KOPT-K1 (cell line): ENCODE data around the gene NCAM2.

Experiments
- H3K27ac ChIP-seq: fragments of 200-600 bp; sonication (generic); 2 replicates; pipeline ENCODE4 v1.5.1; 2016; ENCODE audit warnings: antibody characterized with exemption, mild to moderate bottlenecking, low read depth, low read length; ENCODE audit not compliant: poor library complexity, severe bottlenecking
- H3K36me3 ChIP-seq: fragments of 200-600 bp; sonication (generic); 2 replicates; pipeline ENCODE4 v1.5.1; 2017; ENCODE audit warnings: antibody characterized with exemption, mild to moderate bottlenecking, low read length, moderate library complexity; ENCODE audit not compliant: insufficient read depth
- H3K9me3 ChIP-seq: fragments of 200-600 bp; sonication (generic); 2 replicates; pipeline ENCODE4 v1.5.1; 2017; ENCODE audit warnings: antibody characterized with exemption, low read length, mild to moderate bottlenecking; ENCODE audit not compliant: insufficient read depth, poor library complexity, severe bottlenecking

Gene NCAM2

GRCh38 chr21:20997636-20998455, at the start of gene NCAM2:
NCAM2 (plus strand) TSS chr21:20998409.
- H3K27ac ChIP-seq: no peak within 1 kb of the TSS
- H3K9me3 ChIP-seq: no peaks in the 10 kb centered on the region
- H3K36me3 ChIP-seq: no peaks in the 10 kb centered on the region

- H3K27ac ChIP-seq: no peak overlapping the region
- no peaks in the 10 kb centered on the region for H3K36me3 ChIP-seq
- no peaks in the 10 kb centered on the region for H3K9me3 ChIP-seq
These were observed 48.3 kb upstream of the NCAM2 start for GRCh38 chr21:20949884-20950283.

GRCh38 chr21:20965816-20966215, 32.4 kb upstream of the NCAM2 start:
- Histone ChIP-seq H3K27ac (no peak overlapping the region), H3K9me3 (no peaks in the 10 kb centered on the region), H3K36me3 (no peaks in the 10 kb centered on the region)

- no peaks in the 10 kb centered on the region for H3K36me3 ChIP-seq
- H3K9me3 ChIP-seq: no peaks in the 10 kb centered on the region
- H3K27ac ChIP-seq: no peak overlapping the region
These were observed 29.8 kb upstream of the NCAM2 start for GRCh38 chr21:20968391-20968790.

GRCh38 chr21:20970691-20971090, 27.5 kb upstream of the NCAM2 start:
- Histone ChIP-seq H3K27ac (no peak overlapping the region), H3K9me3 (no peaks in the 10 kb centered on the region), H3K36me3 (no peaks in the 10 kb centered on the region)

GRCh38 chr21:20971296-20971921, 26.8 kb upstream of the NCAM2 start:
- Histone ChIP-seq H3K36me3 (no peaks in the 10 kb centered on the region), H3K27ac (no peak overlapping the region), H3K9me3 (no peaks in the 10 kb centered on the region)

- Histone ChIP-seq H3K36me3 (no peaks in the 10 kb centered on the region), H3K9me3 (no peaks in the 10 kb centered on the region), H3K27ac (no peak overlapping the region)
These were observed 3.4 kb upstream of the NCAM2 start for GRCh38 chr21:20994790-20995189.

- Histone ChIP-seq H3K9me3 (no peaks in the 10 kb centered on the region), H3K36me3 (no peaks in the 10 kb centered on the region), H3K27ac (no peak overlapping the region)
These were observed 1.5 kb upstream of the NCAM2 start for GRCh38 chr21:20996421-20997310.

- H3K27ac ChIP-seq: no peak overlapping the region
- no peaks in the 10 kb centered on the region for H3K9me3 ChIP-seq
- no peaks in the 10 kb centered on the region for H3K36me3 ChIP-seq
These were observed 936 bp upstream of the NCAM2 start for GRCh38 chr21:20997311-20997635.

- Histone ChIP-seq H3K9me3 (no peaks in the 10 kb centered on the region), H3K36me3 (no peaks in the 10 kb centered on the region), H3K27ac (no peak overlapping the region)
These were observed 214 bp downstream of the NCAM2 start for GRCh38 chr21:20998456-20998789.

- Histone ChIP-seq H3K36me3 (no peaks in the 10 kb centered on the region), H3K27ac (no peak overlapping the region), H3K9me3 (no peaks in the 10 kb centered on the region)
These were observed 677 bp downstream of the NCAM2 start for GRCh38 chr21:20998886-20999285.

- Histone ChIP-seq H3K27ac (no peak overlapping the region), H3K36me3 (no peaks in the 10 kb centered on the region), H3K9me3 (no peaks in the 10 kb centered on the region)
These were observed 1.4 kb downstream of the NCAM2 start for GRCh38 chr21:20999659-21000058.

GRCh38 chr21:21000591-21001175, 2.5 kb downstream of the NCAM2 start:
- Histone ChIP-seq H3K36me3 (no peaks in the 10 kb centered on the region), H3K27ac (no peak overlapping the region)

GRCh38 chr21:21001591-21002100, 3.4 kb downstream of the NCAM2 start:
- Histone ChIP-seq H3K27ac (no peak overlapping the region), H3K9me3 (no peaks in the 10 kb centered on the region), H3K36me3 (no peaks in the 10 kb centered on the region)

More at GRCh38 chr21:21000591-21001175, 2.5 kb downstream of the NCAM2 start:
- no peaks in the 10 kb centered on the region for H3K9me3 ChIP-seq

- Histone ChIP-seq H3K27ac (no peak overlapping the region), H3K9me3 (no peaks in the 10 kb centered on the region), H3K36me3 (no peaks in the 10 kb centered on the region)
These were observed 3.9 kb downstream of the NCAM2 start for GRCh38 chr21:21002153-21002552.
